ENCODE measurements around the gene KLHL26.

GRCh38 chr19:18665771-18666202 lies 29.0 kb downstream of the KLHL26 start:
- no peak for TF ChIP-seq POLR2A (IDR thresholded peaks at IDR 0.05)
- no peak for TF ChIP-seq CTCF (IDR thresholded peaks at IDR 0.05)

All from thyroid gland (tissue), 4 donors.